ENCODE data around the gene MINK1.

The MINK1 gene

DNA sequence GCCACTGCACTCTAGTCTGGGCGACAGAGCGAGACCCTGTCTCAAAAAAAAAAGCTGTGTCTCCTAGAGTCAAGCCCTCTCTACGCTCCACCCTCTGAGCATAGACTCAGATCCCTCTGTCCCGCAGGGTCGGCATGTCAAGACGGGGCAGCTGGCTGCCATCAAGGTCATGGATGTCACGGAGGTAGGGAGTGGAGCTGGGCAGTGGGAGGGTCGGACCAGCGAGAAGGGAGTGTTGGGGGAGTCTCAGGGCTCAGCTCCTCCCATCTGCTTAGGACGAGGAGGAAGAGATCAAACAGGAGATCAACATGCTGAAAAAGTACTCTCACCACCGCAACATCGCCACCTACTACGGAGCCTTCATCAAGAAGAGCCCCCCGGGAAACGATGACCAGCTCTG, 47.7 kb downstream of the MINK1 start:
- DNase-seq: no peak

DNA sequence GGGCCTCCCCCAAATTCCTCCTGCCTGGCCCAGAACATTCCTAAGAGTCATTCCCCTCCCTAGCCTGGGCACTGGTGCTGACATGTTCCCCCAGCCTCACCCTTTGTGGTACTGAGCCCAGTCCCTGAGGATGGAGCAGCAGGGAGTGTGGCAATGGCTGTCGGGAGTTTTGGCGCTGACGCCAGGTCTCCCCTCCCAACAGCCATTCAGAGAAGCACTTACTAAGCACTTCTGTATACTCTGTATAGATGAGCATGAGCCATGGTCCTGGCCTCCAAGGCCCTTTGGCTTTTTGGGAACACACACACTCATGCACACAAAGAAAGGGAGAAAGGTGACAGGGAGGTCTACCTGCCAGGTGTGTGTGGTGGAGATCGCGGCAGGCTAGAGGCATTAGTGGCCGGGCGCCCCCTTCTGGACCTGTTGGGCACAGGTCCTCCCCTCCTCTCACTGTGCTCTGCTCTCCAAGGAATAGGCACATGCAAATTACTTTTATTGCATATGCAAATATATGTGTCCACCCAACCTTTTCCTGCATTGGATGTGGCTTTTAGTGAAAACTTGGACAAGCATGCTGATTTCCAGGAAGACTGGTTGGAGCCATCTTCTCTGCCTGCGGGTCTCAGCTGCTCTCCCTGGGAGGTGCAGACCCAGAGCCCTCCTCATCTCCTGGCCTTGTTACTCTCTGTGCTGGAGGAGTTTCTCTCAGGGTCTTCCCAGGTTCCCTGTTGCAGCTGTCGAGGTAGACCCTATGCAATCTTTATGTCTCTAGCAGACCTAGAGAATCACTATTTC, 48.8 kb downstream of the MINK1 start:
- DNase-seq: no peak

DNA sequence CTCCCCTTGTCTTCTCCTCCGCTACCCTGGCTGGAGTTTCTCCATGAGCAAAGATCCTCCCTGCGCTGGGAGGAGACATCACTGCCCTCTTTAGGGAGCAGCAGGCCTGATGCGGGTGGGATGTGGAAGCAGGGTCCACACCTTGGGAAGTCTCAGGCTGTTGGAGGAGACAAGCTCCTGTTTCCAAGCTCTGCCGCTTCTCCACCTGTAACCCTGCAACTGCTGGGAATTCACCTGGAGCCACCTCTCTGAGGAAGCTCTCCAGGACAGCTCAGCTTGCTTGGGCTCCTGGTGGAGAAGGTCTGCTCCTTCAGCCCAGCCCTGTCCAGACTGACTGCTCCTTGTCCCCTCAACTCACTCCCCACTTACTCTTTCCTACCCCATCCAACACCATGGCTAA, 51.3 kb downstream of the MINK1 start:
- DNase-seq: no peak

DNA sequence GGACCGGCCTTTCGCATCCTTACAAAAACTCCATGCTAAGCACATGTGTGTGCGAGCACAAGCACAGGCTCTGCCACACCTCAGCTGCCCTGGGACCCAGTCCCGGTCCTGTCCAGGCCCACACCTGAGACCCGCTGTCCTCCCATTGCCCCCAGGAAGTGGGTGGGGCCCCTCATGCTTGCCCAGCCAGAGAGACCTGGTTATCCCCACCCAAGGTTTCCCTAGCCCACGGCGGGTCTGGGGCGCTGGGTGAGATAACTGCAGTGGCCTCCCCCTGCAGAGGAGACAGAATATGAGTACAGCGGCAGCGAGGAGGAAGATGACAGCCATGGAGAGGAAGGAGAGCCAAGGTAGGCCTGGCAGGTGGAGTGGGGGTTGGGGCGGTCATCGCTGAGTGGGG, 53.7 kb downstream of the MINK1 start:
- no peak for DNase-seq

DNA sequence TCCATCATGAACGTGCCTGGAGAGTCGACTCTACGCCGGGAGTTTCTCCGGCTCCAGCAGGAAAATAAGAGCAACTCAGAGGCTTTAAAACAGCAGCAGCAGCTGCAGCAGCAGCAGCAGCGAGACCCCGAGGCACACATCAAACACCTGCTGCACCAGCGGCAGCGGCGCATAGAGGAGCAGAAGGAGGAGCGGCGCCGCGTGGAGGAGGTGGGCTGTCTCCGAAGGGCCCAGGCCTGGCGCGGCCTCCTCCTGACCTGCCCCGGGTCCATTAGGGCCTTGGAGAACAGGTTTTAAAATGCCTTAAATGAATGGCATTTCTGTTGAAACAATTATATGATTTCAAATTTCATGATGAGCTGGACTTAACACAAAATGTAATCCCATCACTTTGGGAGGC, 54.4 kb downstream of the MINK1 start:
- no peak for DNase-seq

DNA sequence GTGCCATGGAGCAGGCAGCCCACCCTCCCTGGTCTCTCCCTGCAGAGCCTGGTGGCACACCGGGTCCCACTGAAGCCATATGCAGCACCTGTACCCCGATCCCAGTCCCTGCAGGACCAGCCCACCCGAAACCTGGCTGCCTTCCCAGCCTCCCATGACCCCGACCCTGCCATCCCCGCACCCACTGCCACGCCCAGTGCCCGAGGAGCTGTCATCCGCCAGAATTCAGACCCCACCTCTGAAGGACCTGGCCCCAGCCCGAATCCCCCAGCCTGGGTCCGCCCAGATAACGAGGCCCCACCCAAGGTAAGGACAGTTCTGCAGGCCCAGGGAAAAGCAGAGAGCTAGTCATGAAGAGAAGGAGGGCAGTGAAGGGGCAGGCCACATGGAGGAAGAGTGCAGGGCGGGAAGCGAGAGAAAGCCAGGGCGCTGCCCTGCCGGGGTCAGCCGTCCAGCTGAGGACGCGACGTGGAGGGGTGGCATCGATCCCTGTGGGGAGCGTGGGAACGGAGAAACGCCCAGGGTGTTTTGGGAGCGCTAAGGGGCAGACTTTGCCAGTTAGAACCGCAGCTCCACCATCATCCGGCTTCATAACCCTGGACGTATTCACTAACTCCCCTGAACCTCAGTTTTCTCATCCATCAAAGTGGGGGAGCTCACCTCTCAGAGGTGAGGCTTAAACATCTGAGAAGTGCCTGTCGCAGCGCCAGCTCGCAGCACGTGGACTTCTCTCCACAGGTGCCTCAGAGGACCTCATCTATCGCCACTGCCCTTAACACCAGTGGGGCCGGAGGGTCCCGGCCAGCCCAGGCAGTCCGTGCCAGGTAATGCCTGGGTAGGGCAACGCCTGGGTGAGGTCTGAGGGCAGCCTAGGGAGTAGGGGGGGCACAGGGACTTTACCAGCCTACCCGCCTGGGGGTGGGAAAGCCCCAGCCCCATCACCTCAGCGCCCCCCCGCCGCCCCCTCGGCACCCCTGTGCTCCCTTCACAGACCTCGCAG, 58.6 kb downstream of the MINK1 start:
- DNase-seq: no peak

DNA sequence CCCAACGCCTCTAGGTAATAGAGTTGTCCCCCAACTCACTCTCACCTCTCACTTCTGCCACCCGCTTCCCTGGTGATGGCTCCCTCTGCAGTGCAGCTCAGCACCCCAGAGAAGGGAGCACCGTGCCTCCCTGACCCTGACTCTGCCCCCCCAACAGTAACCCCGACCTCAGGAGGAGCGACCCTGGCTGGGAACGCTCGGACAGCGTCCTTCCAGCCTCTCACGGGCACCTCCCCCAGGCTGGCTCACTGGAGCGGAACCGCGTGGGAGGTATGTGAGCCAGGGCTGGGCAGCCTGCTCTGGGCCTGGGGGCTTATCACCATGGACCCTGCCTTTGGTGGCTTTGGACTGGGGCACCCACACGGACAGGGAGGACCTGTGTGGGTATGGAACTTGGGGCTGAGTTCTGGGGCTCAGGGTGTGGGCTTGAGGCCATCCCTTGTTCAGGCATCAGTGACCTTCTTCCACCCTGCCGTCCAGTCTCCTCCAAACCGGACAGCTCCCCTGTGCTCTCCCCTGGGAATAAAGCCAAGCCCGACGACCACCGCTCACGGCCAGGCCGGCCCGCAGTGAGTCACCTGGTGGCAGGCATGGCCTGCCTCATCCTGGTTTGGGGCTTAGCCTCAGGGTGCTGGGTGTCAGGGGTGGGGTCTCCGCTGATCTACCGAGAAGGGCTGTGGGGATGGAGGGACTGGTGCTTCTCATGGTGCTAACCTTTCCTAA, 59.5 kb downstream of the MINK1 start:
- DNase-seq: no peak

DNA sequence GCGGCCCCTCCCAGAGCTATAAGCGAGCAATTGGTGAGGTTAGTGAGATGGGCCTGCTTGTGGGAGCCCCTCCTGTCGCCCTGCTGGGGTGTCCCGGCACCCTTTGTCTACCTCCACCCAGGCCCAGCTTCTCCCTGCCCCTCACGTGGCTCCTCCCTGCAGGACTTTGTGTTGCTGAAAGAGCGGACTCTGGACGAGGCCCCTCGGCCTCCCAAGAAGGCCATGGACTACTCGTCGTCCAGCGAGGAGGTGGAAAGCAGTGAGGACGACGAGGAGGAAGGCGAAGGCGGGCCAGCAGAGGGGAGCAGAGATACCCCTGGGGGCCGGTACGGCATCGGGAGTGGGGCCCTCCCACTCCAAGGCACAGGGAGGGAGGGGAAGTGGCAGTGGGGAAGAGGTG, 60.1 kb downstream of the MINK1 start:
- no peak for DNase-seq

DNA sequence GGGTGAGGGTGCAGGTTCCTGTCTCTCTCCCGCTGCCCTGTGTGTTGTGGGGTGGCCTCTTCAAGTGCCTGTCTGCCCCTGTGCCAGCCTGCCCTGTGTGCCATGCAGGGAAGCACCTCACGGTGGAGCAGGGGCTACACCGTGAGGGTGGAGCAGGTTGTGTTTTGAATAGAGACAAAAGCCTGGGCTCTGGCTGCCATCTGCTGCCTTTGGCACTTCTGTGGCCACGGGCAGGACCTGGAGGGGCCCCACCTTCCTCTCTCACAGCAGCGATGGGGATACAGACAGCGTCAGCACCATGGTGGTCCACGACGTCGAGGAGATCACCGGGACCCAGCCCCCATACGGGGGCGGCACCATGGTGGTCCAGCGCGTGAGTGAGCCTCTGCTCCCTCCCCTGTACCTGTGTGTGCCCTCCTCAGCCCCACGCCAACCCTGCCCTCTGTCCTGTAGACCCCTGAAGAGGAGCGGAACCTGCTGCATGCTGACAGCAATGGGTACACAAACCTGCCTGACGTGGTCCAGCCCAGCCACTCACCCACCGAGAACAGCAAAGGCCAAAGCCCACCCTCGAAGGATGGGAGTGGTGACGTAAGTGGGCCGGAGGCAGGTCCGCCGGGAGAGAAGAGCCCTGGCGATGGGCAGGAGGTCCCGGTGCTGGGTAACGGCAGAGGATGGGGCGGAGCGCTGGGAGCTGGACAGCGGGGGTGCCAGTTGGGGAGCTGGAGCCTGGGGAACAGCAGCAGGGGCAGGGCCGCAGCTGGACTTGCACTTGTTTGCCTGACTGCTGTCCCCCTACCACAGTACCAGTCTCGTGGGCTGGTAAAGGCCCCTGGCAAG, 60.8 kb downstream of the MINK1 start:
- DNase-seq: no peak

DNA sequence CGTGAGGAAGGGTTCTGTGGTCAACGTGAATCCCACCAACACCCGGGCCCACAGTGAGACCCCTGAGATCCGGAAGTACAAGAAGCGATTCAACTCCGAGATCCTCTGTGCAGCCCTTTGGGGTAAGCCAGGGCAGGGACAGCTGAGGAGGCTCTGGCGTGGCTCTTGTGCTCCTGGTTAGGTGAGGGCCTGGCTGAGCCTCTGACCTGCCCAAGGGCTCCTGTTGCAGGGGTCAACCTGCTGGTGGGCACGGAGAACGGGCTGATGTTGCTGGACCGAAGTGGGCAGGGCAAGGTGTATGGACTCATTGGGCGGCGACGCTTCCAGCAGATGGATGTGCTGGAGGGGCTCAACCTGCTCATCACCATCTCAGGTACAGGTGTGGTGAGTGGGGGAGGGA, 62.0 kb downstream of the MINK1 start:
- DNase-seq: no peak

DNA sequence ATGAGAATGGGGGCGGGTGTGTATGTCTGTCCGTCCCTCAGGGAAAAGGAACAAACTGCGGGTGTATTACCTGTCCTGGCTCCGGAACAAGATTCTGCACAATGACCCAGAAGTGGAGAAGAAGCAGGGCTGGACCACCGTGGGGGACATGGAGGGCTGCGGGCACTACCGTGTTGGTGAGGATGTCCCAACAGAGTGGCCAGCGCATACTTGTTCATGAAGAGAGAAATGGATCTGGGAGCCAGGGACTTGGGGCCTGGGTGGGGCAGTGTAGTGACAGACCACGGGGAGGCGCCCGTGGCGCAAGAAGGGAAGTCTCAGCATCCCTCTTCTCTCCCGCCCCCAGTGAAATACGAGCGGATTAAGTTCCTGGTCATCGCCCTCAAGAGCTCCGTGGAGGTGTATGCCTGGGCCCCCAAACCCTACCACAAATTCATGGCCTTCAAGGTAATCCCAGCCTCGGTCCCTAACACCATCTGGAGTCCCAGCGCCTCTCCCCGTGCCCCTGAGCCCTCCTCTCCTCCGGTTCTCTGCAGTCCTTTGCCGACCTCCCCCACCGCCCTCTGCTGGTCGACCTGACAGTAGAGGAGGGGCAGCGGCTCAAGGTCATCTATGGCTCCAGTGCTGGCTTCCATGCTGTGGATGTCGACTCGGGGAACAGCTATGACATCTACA, 62.7 kb downstream of the MINK1 start:
- no peak for DNase-seq

DNA sequence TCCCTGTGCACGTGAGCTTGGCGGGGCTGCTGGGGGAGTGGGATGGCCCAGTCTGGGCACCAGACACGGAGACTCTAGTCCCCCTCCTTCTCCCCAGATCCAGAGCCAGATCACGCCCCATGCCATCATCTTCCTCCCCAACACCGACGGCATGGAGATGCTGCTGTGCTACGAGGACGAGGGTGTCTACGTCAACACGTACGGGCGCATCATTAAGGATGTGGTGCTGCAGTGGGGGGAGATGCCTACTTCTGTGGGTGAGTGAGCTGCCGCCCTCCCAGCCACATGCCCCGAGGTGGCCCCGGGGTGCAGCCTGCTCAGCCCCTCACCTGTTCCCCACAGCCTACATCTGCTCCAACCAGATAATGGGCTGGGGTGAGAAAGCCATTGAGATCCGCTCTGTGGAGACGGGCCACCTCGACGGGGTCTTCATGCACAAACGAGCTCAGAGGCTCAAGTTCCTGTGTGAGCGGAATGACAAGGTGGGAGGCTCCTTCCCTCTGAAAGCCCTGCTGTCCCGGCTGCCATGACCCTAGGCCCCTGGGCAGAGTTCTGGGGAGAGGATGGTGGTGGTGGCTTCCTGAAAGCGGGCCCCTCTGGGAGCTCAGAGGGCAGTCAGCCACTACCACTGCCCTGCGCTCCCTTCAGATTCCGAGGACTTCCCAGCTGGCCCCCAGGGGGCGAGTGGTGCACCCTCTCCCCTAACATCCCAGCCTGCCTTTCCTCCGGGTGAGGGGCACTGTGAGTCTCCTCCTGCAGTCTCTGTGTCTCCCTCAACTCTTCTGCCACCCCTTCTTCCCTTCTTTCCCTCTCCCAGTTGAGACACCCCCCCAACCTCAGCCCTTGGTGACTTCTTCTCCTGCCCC, 63.4 kb downstream of the MINK1 start:
- DNase-seq: no peak

DNA sequence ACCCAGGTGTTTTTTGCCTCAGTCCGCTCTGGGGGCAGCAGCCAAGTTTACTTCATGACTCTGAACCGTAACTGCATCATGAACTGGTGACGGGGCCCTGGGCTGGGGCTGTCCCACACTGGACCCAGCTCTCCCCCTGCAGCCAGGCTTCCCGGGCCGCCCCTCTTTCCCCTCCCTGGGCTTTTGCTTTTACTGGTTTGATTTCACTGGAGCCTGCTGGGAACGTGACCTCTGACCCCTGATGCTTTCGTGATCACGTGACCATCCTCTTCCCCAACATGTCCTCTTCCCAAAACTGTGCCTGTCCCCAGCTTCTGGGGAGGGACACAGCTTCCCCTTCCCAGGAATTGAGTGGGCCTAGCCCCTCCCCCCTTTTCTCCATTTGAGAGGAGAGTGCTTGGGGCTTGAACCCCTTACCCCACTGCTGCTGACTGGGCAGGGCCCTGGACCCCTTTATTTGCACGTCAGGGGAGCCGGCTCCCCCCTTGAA, 64.1 kb downstream of the MINK1 start:
- DNase-seq: no peak

DNA sequence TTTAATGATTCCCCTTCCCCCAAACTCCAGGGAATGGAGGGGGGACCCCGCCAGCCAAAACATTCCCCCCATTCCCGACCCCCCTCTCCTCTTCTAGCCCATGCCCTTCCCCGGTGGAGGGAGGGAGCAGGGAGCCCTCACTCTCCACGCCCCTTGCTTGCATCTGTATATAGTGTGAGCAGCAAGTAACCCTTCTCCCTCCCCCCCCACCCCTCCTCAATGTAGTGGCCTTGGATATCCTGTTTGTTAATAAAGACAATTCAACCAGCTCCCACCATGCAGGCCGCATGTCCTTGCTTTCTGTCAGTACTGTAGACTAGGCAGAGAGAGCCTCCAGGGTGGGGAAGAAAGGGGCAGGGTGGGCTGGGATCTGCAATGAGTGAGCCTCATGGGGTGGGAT, 64.6 kb downstream of the MINK1 start:
- DNase-seq: no peak

DNA sequence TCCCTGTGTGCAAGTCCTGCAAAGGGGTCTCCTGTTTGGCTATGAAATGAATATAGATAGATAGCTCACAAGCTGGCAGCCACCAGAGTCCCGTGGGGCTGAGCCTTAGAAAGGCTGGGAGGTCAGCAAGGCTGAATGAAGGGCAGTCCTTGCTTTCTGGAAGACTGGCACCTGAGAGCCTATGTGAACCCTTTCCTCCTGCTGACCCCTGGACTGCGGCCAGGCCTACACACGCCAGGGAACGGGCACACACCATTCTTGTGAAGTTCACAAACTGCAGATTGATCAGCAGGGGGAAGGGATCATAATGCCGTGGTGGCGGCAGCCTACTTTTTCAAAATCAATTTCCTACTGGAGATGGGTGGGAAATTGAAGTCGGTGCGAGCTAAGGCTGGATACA, 65.2 kb downstream of the MINK1 start:
- no peak for DNase-seq

DNA sequence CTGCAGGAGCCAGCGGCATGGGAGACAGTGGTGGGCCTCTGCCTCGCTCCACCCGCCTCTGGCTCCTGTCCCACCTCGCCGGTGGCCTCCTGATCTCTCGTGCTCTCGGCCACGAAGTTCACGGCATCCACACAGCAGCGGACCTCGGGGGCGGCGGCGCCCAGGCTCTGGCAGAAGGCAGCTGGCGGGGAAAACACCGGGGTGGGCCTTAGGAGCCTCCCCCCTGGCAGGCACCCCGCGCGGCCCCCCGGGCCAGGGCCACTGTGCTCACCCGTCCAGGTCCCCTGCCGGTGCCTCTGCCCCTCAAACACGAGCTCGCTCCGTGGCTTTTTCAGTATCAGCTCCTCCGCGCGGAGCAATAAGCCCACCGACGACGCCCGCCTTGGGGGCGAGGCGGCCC, 65.8 kb downstream of the MINK1 start:
- DNase-seq: no peak

DNA sequence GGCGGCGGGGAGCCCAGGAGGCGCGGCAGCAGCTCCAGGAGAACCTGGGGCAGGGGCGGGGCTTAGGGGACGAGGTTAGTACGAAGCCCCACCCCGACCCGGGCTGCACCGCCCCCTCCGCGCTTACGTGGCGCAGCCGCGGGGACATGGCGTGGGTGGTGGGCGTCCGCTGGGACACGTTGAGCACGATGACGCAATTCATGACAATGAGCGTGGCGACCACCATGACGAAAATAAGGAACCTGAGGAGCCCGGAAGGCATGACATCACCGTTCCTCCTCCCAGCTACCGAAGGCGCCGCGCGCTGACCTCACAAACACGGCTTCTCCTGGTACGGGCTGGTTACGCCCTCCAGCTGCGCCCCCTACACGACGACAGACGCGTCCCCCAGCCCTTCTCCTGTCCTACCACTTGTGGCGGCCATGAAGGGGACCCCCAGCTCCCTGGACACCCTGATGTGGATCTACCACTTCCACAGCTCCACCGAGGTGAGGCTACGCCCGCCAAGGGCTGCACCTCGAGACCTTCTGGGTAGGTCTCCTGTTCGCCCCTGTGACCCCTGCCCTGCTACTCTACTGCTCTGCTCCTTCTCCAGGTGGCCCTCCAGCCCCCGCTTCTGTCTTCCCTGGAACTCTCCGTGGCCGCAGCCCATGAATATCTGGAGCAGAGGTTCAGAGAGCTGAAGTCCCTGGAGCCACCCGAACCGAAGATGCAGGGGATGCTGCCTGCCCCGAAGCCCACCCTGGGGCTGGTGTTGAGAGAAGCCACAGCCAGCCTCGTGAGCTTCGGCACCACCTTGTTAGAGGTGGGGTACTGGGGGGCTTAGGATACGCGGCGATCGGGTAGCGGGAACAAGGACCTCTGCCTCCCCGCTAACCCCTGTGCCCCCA, 66.4 kb downstream of the MINK1 start, which contains the start of gene C17orf107:
Gene C17orf107 (plus strand): TSS at position 196 of the 890 bp plus-strand sequence. CDS start 227 bp downstream, at position 423.
- peak; percentile 29 for DNase-seq

DNA sequence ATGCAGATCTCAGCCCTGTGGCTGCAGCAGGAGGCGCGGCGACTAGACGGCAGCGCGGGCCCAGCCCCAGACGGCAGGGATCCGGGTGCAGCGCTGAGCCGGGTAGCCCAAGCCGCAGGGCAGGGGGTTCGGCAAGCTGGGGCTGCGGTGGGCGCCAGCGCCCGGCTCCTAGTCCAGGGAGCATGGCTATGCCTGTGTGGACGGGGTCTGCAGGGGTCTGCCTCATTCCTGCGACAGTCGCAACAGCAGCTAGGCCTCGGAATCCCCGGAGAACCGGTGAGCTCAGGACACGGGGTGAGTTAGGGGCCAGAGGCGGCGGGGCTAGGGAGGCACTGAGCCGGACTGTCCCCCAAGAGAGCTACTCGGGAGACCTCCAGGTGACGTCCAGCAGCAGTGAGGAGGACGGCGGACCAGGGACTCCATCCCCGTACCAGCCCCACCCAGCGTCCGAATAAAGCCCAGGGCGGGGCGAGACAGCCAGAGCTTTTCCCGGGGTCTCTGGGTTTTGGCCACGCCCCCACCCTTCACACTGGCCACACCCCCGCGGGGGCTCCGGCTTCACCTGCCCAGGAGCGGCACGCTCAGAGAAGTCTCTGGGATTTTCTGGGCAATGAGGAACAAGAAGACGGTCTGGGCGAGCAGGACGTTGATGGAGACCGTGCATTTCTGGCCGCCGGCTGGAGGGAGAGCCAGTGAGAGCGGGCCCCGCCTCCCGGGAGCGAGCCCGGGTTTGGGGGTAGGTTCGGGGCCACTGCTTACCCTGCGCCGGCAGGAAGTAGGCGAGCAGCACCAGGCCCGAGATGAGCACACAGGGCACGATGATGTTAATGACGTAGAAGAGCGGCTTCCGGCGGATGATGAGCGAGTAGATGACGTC, 67.3 kb downstream of the MINK1 start:
- no peak for DNase-seq

Data from SIG-M5 (cell line).